Esophagus squamous epithelium (tissue), 5 donors: Measurements from ENCODE around the gene LGR4. TPM values are rescaled to one million over a fixed set of nuclear protein-coding genes. Genes with fewer than 3 reads are reported as not detected.

ENCODE experiments used
- DNase-seq: peaks from one replicate; lab custom pipeline; 2025; lab: John Stamatoyannopoulos, UW
- H3K27ac ChIP-seq, 4 donors: fragments of 200-600 bp; sonication (generic); one replicate each; pipeline ENCODE4 v1.5.1; 2016 to 2019; ENCODE audit warnings: mild to moderate bottlenecking in 1 of 4
- H3K27me3 ChIP-seq, 4 donors: fragments of 200-600 bp; sonication (generic); 1 replicate in 3 of 4; 2 replicates in 1 of 4; pipeline versions ENCODE4 v1.5.1 to v1.6.0; 2017 to 2021; ENCODE audit warnings: antibody characterized with exemption in 1 of 4
- H3K36me3 ChIP-seq, 3 donors: fragments of 200-600 bp; sonication (generic); one replicate each; pipeline ENCODE4 v1.5.1; 2016 to 2019
- H3K4me1 ChIP-seq, 3 donors: fragments of 200-600 bp; sonication (generic); one replicate each; pipeline ENCODE4 v1.5.1; 2017 to 2019
- H3K4me3 ChIP-seq, 4 donors: fragments of 200-600 bp; sonication (generic); 1 replicate in 3 of 4; 2 replicates in 1 of 4; pipeline ENCODE4 v1.5.1; 2016 to 2019; ENCODE audit warnings: mild to moderate bottlenecking in 2 of 4, moderate library complexity in 1 of 4
- H3K9me3 ChIP-seq, 3 donors: fragments of 200-600 bp; sonication (generic); one replicate each; pipeline ENCODE4 v1.5.1; 2016 to 2019
- CTCF ChIP-seq, 6 experiments: fragments of 450-650 bp in 4 of 6; fragments of 200-600 bp in 2 of 6; sonication (generic) in 2 of 6; IDR thresholded peaks; one replicate each; pipeline ENCODE4 v1.5.1; 2016 to 2019; ENCODE audit warnings: antibody characterized with exemption in 6 of 6, mild to moderate bottlenecking in 4 of 6, moderate library complexity in 4 of 6
- POLR2A ChIP-seq, 4 donors: fragments of 450-650 bp; IDR thresholded peaks; one replicate each; pipeline ENCODE4 v1.6.1; 2017; ENCODE audit warnings: antibody characterized with exemption in 4 of 4, mild to moderate bottlenecking in 4 of 4, moderate library complexity in 3 of 4
- WGBS, 2 donors: methylation state at CpG; one replicate each; pipeline ENCODE4 v1.1.5; 2018; 5-methylcytosine and 5-hydroxymethylcytosine counted together
- intact Hi-C: fragments of 100-400 bp; cut with DNase I; formaldehyde crosslinking; loops from one replicate; pipeline ENCODE4 v1.15.0; 2022
- total RNA-seq, 4 donors: library from RNA; depleted of rRNA; stranded (reverse); fragments of >200 nt; gene quantifications; one replicate each; pipeline ENCODE4 v1.1.0, GENCODE V29; 2016
- donor health status: DM: yes; HTN: yes; CAD: no.

Gene LGR4
- total RNA-seq, 4 donors from 2014 or later: 22.3 to 45.6 (median 35.1) TPM

- 68 to 71% methylated on average over 1 of the region's 1 CpG for WGBS, 2 donors
- Histone ChIP-seq H3K27me3 (no peaks in the 10 kb centered on the region), H3K36me3 (peaks cover 0 to 14% (median 0%) of the 10 kb centered on the region in 3 donors), H3K9me3 (no peaks in the 10 kb centered on the region), H3K27ac (no peak overlapping the region), H3K4me1 (peaks cover 0 to 35% (median 13%) of the 10 kb centered on the region in 3 donors), H3K4me3 (no peak overlapping the region)
- no peak for DNase-seq
- intact Hi-C loops: no loop called here
- TF ChIP-seq POLR2A (IDR thresholded peaks at IDR 0.05) (no peak), CTCF (IDR thresholded peaks at IDR 0.05) (no peak)
These were observed 83.7 kb downstream of the LGR4 start for GRCh38 chr11:27388869-27389268.

- Histone ChIP-seq H3K4me3 (no peak overlapping the region), H3K36me3 (peaks cover 0 to 23% (median 0%) of the 10 kb centered on the region in 3 donors), H3K27me3 (no peaks in the 10 kb centered on the region), H3K27ac (no peak overlapping the region), H3K9me3 (no peaks in the 10 kb centered on the region), H3K4me1 (peaks cover 0 to 26% (median 10%) of the 10 kb centered on the region in 3 donors)
- intact Hi-C loops: no loop called here
- WGBS, 2 donors: 29 to 55% methylated on average over 2 of the region's 2 CpGs
- TF ChIP-seq CTCF (IDR thresholded peaks at IDR 0.05) (no peak), POLR2A (IDR thresholded peaks at IDR 0.05) (no peak)
- no peak for DNase-seq
These were observed 84.6 kb downstream of the LGR4 start for GRCh38 chr11:27388001-27388400.

GRCh38 chr11:27387362-27387761 is 85.2 kb downstream of the LGR4 start:
- DNase-seq: no peak
- H3K4me1 ChIP-seq: peaks cover 0 to 20% (median 3%) of the 10 kb centered on the region in 3 donors
- no peak for TF ChIP-seq POLR2A (IDR thresholded peaks at IDR 0.05)
- no peak for TF ChIP-seq CTCF (IDR thresholded peaks at IDR 0.05)
- no peaks in the 10 kb centered on the region for H3K9me3 ChIP-seq
- H3K27ac ChIP-seq: no peak overlapping the region
- H3K4me3 ChIP-seq: no peak overlapping the region
- WGBS, 2 donors: 35 to 47% methylated on average over 2 of the region's 2 CpGs
- H3K36me3 ChIP-seq: peaks cover 0 to 29% (median 0%) of the 10 kb centered on the region in 3 donors
- intact Hi-C loops: no loop called here
- H3K27me3 ChIP-seq: no peaks in the 10 kb centered on the region

- Histone ChIP-seq H3K4me3 (no peak overlapping the region), H3K27me3 (no peaks in the 10 kb centered on the region), H3K4me1 (peaks cover 0 to 9% (median 0%) of the 10 kb centered on the region in 3 donors), H3K27ac (no peak overlapping the region), H3K9me3 (no peaks in the 10 kb centered on the region), H3K36me3 (peaks cover 0 to 39% (median 0%) of the 10 kb centered on the region in 3 donors)
- DNase-seq: no peak
- no peak for TF ChIP-seq CTCF (IDR thresholded peaks at IDR 0.05)
- TF ChIP-seq POLR2A (IDR thresholded peaks at IDR 0.05): no peak
- intact Hi-C loops: no loop called here
- WGBS, 2 donors: 81 to 89% methylated on average over 4 of the region's 4 CpGs
These were observed 86.3 kb downstream of the LGR4 start for GRCh38 chr11:27386181-27386845.

- intact Hi-C loops: no loop called here
- peaks cover 0 to 50% (median 9%) of the 10 kb centered on the region in 3 donors for H3K36me3 ChIP-seq
- no peak overlapping the region for H3K27ac ChIP-seq
- 57 to 79% methylated on average over 5 of the region's 5 CpGs for WGBS, 2 donors
- TF ChIP-seq CTCF (IDR thresholded peaks at IDR 0.05) (no peak), POLR2A (IDR thresholded peaks at IDR 0.05) (no peak)
- no peaks in the 10 kb centered on the region for H3K4me1 ChIP-seq
- no peaks in the 10 kb centered on the region for H3K27me3 ChIP-seq
- DNase-seq: no peak
- H3K9me3 ChIP-seq: no peaks in the 10 kb centered on the region
- H3K4me3 ChIP-seq: no peak overlapping the region
These were observed 87.3 kb downstream of the LGR4 start for GRCh38 chr11:27385245-27385644.
